MCF 10A (cell line): ENCODE results near the gene HOXA1. TPM values are rescaled to one million over a fixed set of nuclear protein-coding genes. Genes with fewer than 3 reads are reported as not detected.

Source experiments
- BruUV-seq: library from RNA; stranded (reverse); fragments of 400-500 nt; replicated peaks from 2 replicates; lab custom pipeline; 2021; lab: Mats Ljungman, UMichigan
- CTCF ChIA-PET: fragments of 300-600 bp; sonication (Branson Sonifier 250); formaldehyde crosslinking; extraction: SDS; loops from one replicate; lab custom pipeline; 2021; ENCODE audit warnings: antibody characterized with exemption, inconsistent platforms; lab: Yijun Ruan, JAX
- POLR2A ChIA-PET: fragments of 300-600, 350-650 bp; sonication (Branson Sonifier 250); formaldehyde crosslinking; extraction: SDS; loops from one replicate; lab custom pipeline; 2020; ENCODE audit warnings: antibody characterized with exemption, inconsistent platforms; lab: Yijun Ruan, JAX
- DNase-seq: peaks from one replicate; pipeline ENCODE4 v3.0.0-alpha.2; 2018; ENCODE audit not compliant: unreplicated experiment
- H3K27ac Mint-ChIP-seq: one replicate; pipeline ENCODE4 v1.8.0; 2022; ENCODE audit warnings: mild to moderate bottlenecking, low read depth, mixed read lengths; ENCODE audit not compliant: unreplicated experiment
- H3K27me3 Mint-ChIP-seq: one replicate; pipeline ENCODE4 v1.8.0; 2022; ENCODE audit warnings: mixed read lengths; ENCODE audit not compliant: insufficient read depth, unreplicated experiment
- H3K36me3 Mint-ChIP-seq: one replicate; pipeline ENCODE4 v1.8.0; 2022; ENCODE audit warnings: mild to moderate bottlenecking, moderate library complexity, mixed read lengths; ENCODE audit not compliant: insufficient read depth, unreplicated experiment
- H3K4me1 Mint-ChIP-seq: one replicate; pipeline ENCODE4 v1.8.0; 2022; ENCODE audit warnings: mixed read lengths; ENCODE audit not compliant: insufficient read depth, unreplicated experiment
- H3K4me3 Mint-ChIP-seq: one replicate; pipeline ENCODE4 v1.8.0; 2022; ENCODE audit warnings: mild to moderate bottlenecking, moderate library complexity, mixed read lengths; ENCODE audit not compliant: unreplicated experiment
- H3K9me3 Mint-ChIP-seq: one replicate; pipeline ENCODE4 v1.8.0; 2022; ENCODE audit warnings: mixed read lengths; ENCODE audit not compliant: unreplicated experiment
- intact Hi-C: fragments of 100-400 bp; cut with micrococcal nuclease; formaldehyde crosslinking; loops from 2 replicates; pipeline ENCODE4 v1.14.1; 2022
- total RNA-seq: library from RNA; stranded (reverse); gene quantifications from 2 replicates; pipeline ENCODE4 v1.2.3, GENCODE V29; 2022
- TF ChIP-seq, protein P1 (sequence below): fragments of 200-600 bp; IDR thresholded peaks from one replicate; pipeline ENCODE4 v1.8.0; 2022; ENCODE audit warnings: antibody characterized with exemption, mild to moderate bottlenecking; ENCODE audit not compliant: unreplicated experiment

HOXA1 gene
- total RNA-seq, 1 experiment from 2014 or later: 5.6 TPM

DNA sequence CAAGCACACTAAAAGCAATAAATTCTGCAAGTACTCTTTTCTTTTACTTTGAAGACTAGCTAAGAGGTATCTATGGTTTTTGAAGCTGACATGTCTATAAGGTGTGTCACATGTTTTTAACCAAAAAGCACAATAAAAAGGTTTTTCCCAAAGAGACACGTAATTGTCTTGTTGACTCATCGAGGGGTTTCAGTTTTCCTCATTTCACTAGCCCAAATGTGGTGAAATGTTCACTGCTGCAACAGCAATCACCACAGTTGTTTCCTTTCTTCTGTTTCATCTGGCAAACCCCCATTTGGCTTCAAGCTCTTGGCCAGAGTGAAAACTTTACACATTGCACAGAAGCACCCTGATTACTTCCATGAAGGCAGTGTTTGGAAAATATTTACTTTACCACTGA is 38.6 kb upstream of the HOXA1 start:
- ChIA-PET POLR2A (interaction anchor here (0.7 to 2.9 kb wide), 9 partner anchors 9 to 934 kb away, joined by 3 to 13 read pairs (median 5); partner anchors contain the start of gene HOXA5), CTCF (interaction anchor here (0.6 to 4.5 kb wide), 6 partner anchors 9 to 1242 kb away, joined by 3 to 19 read pairs (median 3); partner anchors contain the start of gene HOXA5)
- no peaks in the 10 kb centered on the region for H3K27me3 Mint-ChIP-seq
- peak overlapping the region; percentile 95 for H3K27ac Mint-ChIP-seq
- intact Hi-C loops: no loop called here
- H3K9me3 Mint-ChIP-seq: no peaks in the 10 kb centered on the region
- H3K4me1 Mint-ChIP-seq: peaks cover 48% of the 10 kb centered on the region
- peak; percentile 98 for DNase-seq
- peak overlapping the region; percentile 42 for H3K4me3 Mint-ChIP-seq
- TF ChIP-seq, protein P1, sequence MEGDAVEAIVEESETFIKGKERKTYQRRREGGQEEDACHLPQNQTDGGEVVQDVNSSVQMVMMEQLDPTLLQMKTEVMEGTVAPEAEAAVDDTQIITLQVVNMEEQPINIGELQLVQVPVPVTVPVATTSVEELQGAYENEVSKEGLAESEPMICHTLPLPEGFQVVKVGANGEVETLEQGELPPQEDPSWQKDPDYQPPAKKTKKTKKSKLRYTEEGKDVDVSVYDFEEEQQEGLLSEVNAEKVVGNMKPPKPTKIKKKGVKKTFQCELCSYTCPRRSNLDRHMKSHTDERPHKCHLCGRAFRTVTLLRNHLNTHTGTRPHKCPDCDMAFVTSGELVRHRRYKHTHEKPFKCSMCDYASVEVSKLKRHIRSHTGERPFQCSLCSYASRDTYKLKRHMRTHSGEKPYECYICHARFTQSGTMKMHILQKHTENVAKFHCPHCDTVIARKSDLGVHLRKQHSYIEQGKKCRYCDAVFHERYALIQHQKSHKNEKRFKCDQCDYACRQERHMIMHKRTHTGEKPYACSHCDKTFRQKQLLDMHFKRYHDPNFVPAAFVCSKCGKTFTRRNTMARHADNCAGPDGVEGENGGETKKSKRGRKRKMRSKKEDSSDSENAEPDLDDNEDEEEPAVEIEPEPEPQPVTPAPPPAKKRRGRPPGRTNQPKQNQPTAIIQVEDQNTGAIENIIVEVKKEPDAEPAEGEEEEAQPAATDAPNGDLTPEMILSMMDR: no peak
- BruUV-seq: no TSS peak
- H3K36me3 Mint-ChIP-seq: peaks cover 7% of the 10 kb centered on the region

DNA sequence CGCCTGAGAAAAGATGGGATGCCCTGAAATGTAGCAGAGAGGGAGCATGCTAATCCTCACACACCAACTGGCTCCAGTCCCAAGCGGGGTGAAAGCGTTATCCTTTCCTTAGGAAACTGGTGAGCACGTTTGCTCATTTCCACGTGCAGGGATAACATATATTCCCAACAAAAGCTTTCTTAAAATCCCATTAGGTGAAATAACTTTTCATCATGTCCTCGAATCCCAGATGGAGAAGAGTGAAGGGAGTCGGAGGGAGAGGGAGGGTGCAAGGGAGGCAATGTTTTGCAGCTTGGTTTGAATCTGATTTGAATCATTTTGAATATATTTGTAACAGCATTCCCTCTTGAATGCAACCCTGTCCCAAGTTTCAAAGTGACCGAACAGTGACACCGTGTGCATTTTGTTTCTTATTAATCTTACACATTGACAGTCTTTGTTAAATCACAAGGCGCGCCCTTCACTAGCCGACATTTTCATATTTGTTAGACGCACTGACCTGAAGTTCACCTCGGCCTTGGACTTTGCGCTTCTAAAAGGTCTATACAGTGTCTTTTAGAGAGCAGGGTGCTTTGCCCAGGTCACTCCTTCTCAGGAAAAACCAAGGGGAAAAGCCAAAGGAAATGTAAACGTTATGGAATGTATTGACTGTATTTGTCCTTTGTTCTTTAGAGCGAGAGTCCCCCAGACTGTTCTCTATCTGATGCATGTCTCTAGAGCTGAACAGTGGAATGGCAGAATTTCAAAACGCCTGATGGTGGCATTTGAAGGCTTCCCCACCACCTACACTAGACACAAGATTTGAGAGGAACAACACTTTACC is 37.8 kb upstream of the HOXA1 start:
- intact Hi-C loops: no loop called here
- TF ChIP-seq, protein P1: no peak
- no peaks in the 10 kb centered on the region for H3K9me3 Mint-ChIP-seq
- H3K27me3 Mint-ChIP-seq: no peaks in the 10 kb centered on the region
- no TSS peak for BruUV-seq
- ChIA-PET POLR2A (interaction anchor here (1.0 to 2.9 kb wide), 6 partner anchors 10 to 294 kb away, joined by 3 to 13 read pairs (median 4); partner anchors contain the start of genes HOXA5 and HOXA9), CTCF (interaction anchor here (0.6 to 4.5 kb wide), 7 partner anchors 10 to 341 kb away, joined by 3 to 19 read pairs (median 3); partner anchors contain the start of gene HOXA5)
- peaks cover 50% of the 10 kb centered on the region for H3K4me1 Mint-ChIP-seq
- H3K4me3 Mint-ChIP-seq: peak overlapping the region; percentile 42
- H3K36me3 Mint-ChIP-seq: peaks cover 7% of the 10 kb centered on the region
- DNase-seq: no peak
- peak overlapping the region; percentile 95 for H3K27ac Mint-ChIP-seq

DNA sequence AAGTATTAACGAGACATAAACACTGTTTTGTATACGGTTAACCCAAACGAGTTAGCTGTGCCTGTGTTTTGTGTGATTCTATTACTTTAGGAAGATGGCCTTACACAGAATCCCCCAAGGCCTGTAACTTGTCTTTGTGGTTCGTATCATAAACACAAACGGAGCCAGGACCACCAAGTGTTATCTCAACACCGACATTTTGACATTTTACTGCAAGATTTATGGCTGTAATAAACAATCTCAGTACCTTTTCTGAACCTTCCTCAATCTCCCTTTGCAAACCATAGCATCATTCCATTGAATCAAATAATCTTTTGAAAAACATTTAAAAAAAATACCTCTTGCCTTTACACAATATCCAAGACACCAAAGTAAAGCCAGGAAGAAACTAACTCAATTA is 37.2 kb upstream of the HOXA1 start:
- Mint-ChIP-seq H3K36me3 (peaks cover 7% of the 10 kb centered on the region), H3K27me3 (no peaks in the 10 kb centered on the region), H3K27ac (peak overlapping the region; percentile 95), H3K9me3 (no peaks in the 10 kb centered on the region), H3K4me3 (no peak overlapping the region), H3K4me1 (peaks cover 44% of the 10 kb centered on the region)
- POLR2A ChIA-PET: interaction anchor here (0.6 to 3.2 kb wide), 5 partner anchors 9 to 270 kb away, joined by 3 to 60 read pairs (median 13); partner anchors contain the start of genes HOXA5 and HOXA9
- DNase-seq: no peak
- intact Hi-C loops: no loop called here
- CTCF ChIA-PET: interaction anchor here (0.6 to 4.5 kb wide), 2 partner anchors 18 to 36 kb away, joined by 3 to 19 read pairs; no protein-coding TSS in a partner anchor
- BruUV-seq: no TSS peak
- TF ChIP-seq, protein P1: no peak

DNA sequence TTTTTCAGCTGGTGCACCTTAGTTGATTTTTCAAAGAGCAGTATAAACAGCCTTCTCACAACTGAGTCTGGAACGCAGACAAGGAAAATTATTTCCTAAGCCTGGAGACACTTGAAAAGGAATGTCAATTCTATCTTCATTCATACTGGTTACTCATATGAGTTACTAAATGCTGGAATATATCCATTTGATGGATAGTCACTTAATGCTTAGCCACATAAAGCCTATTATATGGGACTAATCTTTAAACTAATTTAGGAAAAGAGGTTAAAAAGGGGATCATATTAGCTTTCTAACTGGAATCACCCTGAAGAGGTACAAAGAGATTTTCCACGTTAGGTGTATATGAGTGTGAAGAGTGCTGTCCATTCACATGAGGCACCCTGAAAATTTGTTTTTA is 36.4 kb upstream of the HOXA1 start:
- POLR2A ChIA-PET: interaction anchor here (0.6 to 3.2 kb wide), 9 partner anchors 9 to 441 kb away, joined by 3 to 60 read pairs (median 6); partner anchors contain the start of genes HOXA5, HOXA9 and SKAP2
- BruUV-seq: no TSS peak
- H3K27me3 Mint-ChIP-seq: no peaks in the 10 kb centered on the region

More for the DNA sequence above, 36.4 kb upstream of the HOXA1 start:
- H3K9me3 Mint-ChIP-seq: no peaks in the 10 kb centered on the region
- TF ChIP-seq, protein P1: no peak
- CTCF ChIA-PET: interaction anchor here (1.5 to 4.5 kb wide), 5 partner anchors 12 to 450 kb away, joined by 6 to 19 read pairs (median 10); no protein-coding TSS in a partner anchor
- H3K27ac Mint-ChIP-seq: no peak overlapping the region
- peaks cover 39% of the 10 kb centered on the region for H3K4me1 Mint-ChIP-seq
- peak overlapping the region; percentile 12 for H3K4me3 Mint-ChIP-seq
- H3K36me3 Mint-ChIP-seq: peaks cover 7% of the 10 kb centered on the region
- intact Hi-C loops: no loop called here
- DNase-seq: no peak
